Mesodermal cell (in vitro differentiated cells): ENCODE results near the gene PTPN7.
"Not testable (repeated sequence)": the region's sequence is repeated elsewhere in the genome, so short reads cannot be mapped to it uniquely, and the experiment has no call there.

Experiments
- H3K27ac ChIP-seq: 2 replicates; pipeline ENCODE4 v1.7.0; 2013; ENCODE audit warnings: mild to moderate bottlenecking, low read depth, low read length, moderate library complexity; ENCODE audit not compliant: severe bottlenecking
- H3K36me3 ChIP-seq: 2 replicates; pipeline ENCODE4 v1.7.1; 2013; ENCODE audit warnings: mild to moderate bottlenecking, low read length, moderate library complexity; ENCODE audit not compliant: control insufficient read depth, insufficient read depth
- H3K4me1 ChIP-seq: one replicate; pipeline ENCODE4 v1.7.1; 2013; ENCODE audit warnings: mild to moderate bottlenecking, low read length; ENCODE audit not compliant: insufficient read depth, control insufficient read depth, poor library complexity, severe bottlenecking
- H3K4me3 ChIP-seq: 2 replicates; pipeline ENCODE4 v1.7.0; 2013; ENCODE audit warnings: low read length, control low read depth, mild to moderate bottlenecking; ENCODE audit not compliant: insufficient read depth, poor library complexity, severe bottlenecking; ENCODE audit errors: extremely low read depth
- H3K9me3 ChIP-seq: 2 replicates; pipeline ENCODE4 v1.7.1; 2013; ENCODE audit warnings: mild to moderate bottlenecking, low read length, moderate library complexity; ENCODE audit not compliant: control insufficient read depth
- WGBS, 2 experiments: methylation state at CpG; one replicate each; pipeline ENCODE4 v1.1.5; 2013; ENCODE audit warnings: missing lambda C conversion rate in 2 of 2; ENCODE audit not compliant: insufficient coverage in 2 of 2; 5-methylcytosine and 5-hydroxymethylcytosine counted together

PTPN7 gene

GRCh38 chr1:202148391-202148790 is 12.0 kb downstream of the PTPN7 start:
- H3K4me1 ChIP-seq = peaks cover 10% of the 10 kb centered on the region
- H3K36me3 ChIP-seq = no peaks in the 10 kb centered on the region
- H3K27ac ChIP-seq = no peak overlapping the region
- H3K4me3 ChIP-seq = no peak overlapping the region
- no peaks in the 10 kb centered on the region for H3K9me3 ChIP-seq
- 86 to 100% methylated on average over 3 of the region's 4 CpGs for WGBS, 2 experiments

GRCh38 chr1:202146993-202147392 is 13.4 kb downstream of the PTPN7 start:
- Histone ChIP-seq H3K4me3 (no peak overlapping the region), H3K4me1 (peaks cover 10% of the 10 kb centered on the region), H3K9me3 (no peaks in the 10 kb centered on the region), H3K36me3 (peaks cover 9% of the 10 kb centered on the region), H3K27ac (no peak overlapping the region)
- WGBS, 2 experiments = 70 to 71% methylated on average over 3 of the region's 3 CpGs

GRCh38 chr1:202146279-202146678 is 14.1 kb downstream of the PTPN7 start:
- H3K4me1 ChIP-seq = peaks cover 10% of the 10 kb centered on the region
- WGBS, 2 experiments = 91 to 98% methylated on average over 4 to 5 of the region's 5 CpGs
- H3K36me3 ChIP-seq = peaks cover 14% of the 10 kb centered on the region
- H3K4me3 ChIP-seq = no peak overlapping the region
- no peaks in the 10 kb centered on the region for H3K9me3 ChIP-seq
- H3K27ac ChIP-seq = no peak overlapping the region

GRCh38 chr1:202145744-202146140 is 14.7 kb downstream of the PTPN7 start:
- H3K36me3 ChIP-seq = peaks cover 19% of the 10 kb centered on the region
- not testable (repeated sequence) for H3K27ac ChIP-seq, H3K9me3 ChIP-seq, H3K4me3 ChIP-seq, H3K4me1 ChIP-seq
- WGBS, 2 experiments = 95 to 100% methylated on average over 2 to 4 of the region's 8 CpGs

GRCh38 chr1:202145068-202145743 is 15.2 kb downstream of the PTPN7 start:
- H3K9me3 ChIP-seq = no peaks in the 10 kb centered on the region
- peak overlapping the region; percentile 86 for H3K4me3 ChIP-seq
- WGBS, 2 experiments = 17 to 23% methylated on average over 7 to 8 of the region's 13 CpGs
- peaks cover 7% of the 10 kb centered on the region for H3K4me1 ChIP-seq
- no peak overlapping the region for H3K27ac ChIP-seq
- peaks cover 24% of the 10 kb centered on the region for H3K36me3 ChIP-seq

GRCh38 chr1:202144402-202145067 is 15.9 kb downstream of the PTPN7 start, which contains the start of gene ARL8A:
TSS of gene ARL8A (minus strand) at chr1:202144737. CDS start at chr1:202144572, 165 bp downstream.
- Histone ChIP-seq H3K9me3 (no peaks in the 10 kb centered on the region), H3K36me3 (peaks cover 24% of the 10 kb centered on the region), H3K27ac (peak within 1 kb of the TSS; percentile 49), H3K4me1 (peaks cover 7% of the 10 kb centered on the region), H3K4me3 (peak within 1 kb of the TSS; percentile 86)
- WGBS, 2 experiments = 0 to 1% methylated on average over 53 to 61 of the region's 82 CpGs

GRCh38 chr1:202143768-202144401 is 16.5 kb downstream of the PTPN7 start:
- Histone ChIP-seq H3K4me1 (peaks cover 7% of the 10 kb centered on the region), H3K27ac (peak overlapping the region; percentile 29), H3K36me3 (peaks cover 31% of the 10 kb centered on the region), H3K9me3 (no peaks in the 10 kb centered on the region), H3K4me3 (peak overlapping the region; percentile 86)
- WGBS, 2 experiments = 0% methylated on average over 36 to 37 of the region's 58 CpGs

- Histone ChIP-seq H3K27ac (peak overlapping the region; percentile 29), H3K9me3 (no peaks in the 10 kb centered on the region), H3K4me1 (peaks cover 7% of the 10 kb centered on the region), H3K36me3 (peaks cover 36% of the 10 kb centered on the region), H3K4me3 (peak overlapping the region; percentile 86)
- WGBS, 2 experiments = 54 to 63% methylated on average over 11 to 15 of the region's 17 CpGs
These were observed 17.2 kb downstream of the PTPN7 start for GRCh38 chr1:202143011-202143767.

GRCh38 chr1:202141468-202141867 is 18.9 kb downstream of the PTPN7 start:
- no CpG with 5 or more reads among the region's 3 CpGs for WGBS, 2 experiments
- not testable (repeated sequence) for H3K27ac ChIP-seq, H3K9me3 ChIP-seq, H3K4me3 ChIP-seq, H3K4me1 ChIP-seq
- H3K36me3 ChIP-seq = peaks cover 47% of the 10 kb centered on the region

GRCh38 chr1:202140833-202141232 is 19.6 kb downstream of the PTPN7 start:
- WGBS, 2 experiments = 84 to 97% methylated on average over 4 of the region's 4 CpGs
- Histone ChIP-seq H3K4me3 (no peak overlapping the region), H3K9me3 (no peaks in the 10 kb centered on the region), H3K27ac (no peak overlapping the region), H3K36me3 (peaks cover 49% of the 10 kb centered on the region), H3K4me1 (peaks cover 7% of the 10 kb centered on the region)
